SK-N-DZ (cell line): ENCODE results near the gene STAB2.
"Not testable (repeated sequence)": the region's sequence is repeated elsewhere in the genome, so short reads cannot be mapped to it uniquely, and the experiment has no call there.

ENCODE experiments used
- DNase-seq: peaks from one replicate; pipeline ENCODE4 v3.0.0-alpha.2; 2015; ENCODE audit warnings: low spot score
- small RNA-seq, 2 experiments: library from RNA; depleted of rRNA; stranded (forward); fragments of <200 nt; gene quantifications; one replicate each; pipeline ENCODE3, GENCODE V24; 2014

Gene STAB2

DNA sequence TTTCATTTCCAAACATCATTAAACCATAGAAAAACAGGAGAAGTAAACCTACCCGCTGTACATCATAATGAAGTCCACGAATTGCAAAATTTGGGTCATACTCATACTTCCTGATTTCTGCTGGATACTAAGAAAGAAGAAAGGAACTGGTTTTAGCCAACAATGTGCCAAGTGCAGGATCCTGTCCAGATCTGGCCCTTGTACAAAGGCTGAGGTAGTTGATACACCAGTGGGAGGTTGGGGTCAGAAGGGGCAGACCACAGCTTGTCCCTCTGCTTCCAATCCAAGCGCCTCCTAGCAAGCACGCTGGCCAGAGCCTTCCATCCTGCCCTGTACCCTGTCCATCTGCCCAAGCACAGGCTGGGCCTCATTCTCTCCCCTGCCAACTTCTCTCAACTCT, 219.7 kb downstream of the STAB2 start:
- DNase-seq: no peak

DNA sequence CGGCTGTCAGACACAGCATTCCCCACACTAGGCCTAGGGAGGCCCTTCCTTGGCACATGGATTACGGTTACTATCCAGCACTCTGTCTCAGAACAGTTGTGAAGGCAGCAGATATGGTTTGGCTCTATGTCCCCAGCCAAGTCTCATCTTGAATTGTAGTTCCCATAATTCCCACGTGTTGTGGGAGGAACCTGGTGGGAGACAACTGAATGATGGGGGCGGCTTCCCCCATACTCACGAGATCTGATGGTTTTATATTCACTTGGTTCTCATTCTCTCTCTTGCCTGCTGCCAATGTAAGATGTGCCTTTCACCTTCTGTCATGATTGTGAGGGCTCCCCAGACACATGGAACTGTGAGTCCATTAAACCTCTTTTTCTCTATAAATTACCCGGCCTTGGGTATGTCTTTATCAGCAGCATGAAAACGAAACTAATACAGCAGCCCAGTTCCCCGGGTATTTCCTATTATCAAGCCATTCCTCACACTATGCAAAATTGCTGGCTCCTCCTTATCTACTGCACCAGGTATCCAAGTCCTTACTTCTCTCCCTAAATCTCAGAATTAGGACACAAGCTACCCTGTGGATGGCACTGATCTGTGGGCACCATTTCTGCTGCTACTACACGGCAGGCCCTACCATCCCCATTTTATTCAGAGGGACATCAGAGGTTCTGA, 220.6 kb downstream of the STAB2 start:
- no peak for DNase-seq

DNA sequence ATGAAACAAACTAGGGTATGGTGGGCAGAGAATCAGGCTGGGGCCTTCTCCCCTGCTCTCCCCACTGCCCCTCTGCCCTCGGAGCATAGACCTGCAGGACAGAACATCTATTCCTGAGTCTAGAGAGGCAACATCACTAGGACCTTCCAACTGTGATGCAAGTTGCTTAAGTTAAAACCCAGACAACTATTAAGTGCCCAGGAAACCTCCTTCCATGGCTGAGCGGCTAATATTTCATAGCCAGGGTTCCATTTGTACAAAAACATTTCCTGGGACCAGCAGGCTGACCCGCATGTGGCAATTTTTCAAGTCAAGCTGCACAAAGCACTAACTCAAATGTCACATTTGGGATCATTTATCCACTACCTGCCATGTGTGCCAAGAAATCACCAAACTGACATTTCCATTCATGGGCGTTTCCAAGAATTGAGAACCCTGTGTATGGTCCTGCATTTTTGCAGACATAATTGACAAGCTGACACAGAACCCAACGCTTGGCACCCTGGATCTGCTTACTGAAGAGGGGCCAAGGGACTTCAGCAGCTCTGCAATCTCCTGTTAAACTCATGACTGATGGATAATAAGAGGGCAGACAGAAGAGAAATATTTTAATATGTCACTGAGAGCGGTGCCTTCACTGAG, 221.3 kb downstream of the STAB2 start:
- no peak for DNase-seq

DNA sequence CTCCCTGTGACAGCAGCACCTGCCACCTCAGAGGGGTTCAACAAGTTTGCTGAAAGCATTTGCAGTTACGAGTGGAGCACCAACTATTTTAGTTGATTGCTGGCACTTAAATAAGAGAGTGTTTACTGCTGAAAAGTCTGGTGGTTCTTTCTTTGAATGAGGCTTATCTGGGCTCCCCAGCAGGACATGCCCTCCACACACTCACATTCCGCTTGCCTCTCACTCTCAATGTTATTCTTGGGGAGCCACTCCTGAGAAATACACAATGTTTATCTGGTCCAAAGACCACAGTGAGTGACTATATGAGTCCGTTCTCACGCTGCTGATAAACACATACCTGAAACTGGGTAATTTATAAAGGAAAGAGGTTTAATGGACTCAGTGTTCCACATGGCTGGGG, 222.1 kb downstream of the STAB2 start:
- DNase-seq: no peak

DNA sequence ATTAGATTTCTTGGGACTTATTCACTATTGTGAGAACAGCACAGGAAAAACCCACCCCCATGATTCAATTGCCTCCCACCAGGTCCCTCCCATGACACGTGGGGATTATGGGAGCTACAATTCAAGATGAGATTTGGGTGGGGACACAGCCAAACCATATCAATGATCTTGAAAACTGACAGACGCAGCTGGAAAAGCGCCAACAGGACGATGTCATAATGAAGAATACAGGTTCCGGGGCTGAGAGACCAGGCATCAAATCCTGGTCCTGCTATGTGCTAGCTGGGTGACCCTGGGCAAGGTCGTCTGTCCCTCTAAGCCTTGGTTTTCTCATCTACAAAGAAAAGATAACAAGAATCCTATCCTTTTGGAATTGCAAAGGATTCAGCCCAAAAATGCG, 222.6 kb downstream of the STAB2 start:
- not testable (repeated sequence) for DNase-seq

DNA sequence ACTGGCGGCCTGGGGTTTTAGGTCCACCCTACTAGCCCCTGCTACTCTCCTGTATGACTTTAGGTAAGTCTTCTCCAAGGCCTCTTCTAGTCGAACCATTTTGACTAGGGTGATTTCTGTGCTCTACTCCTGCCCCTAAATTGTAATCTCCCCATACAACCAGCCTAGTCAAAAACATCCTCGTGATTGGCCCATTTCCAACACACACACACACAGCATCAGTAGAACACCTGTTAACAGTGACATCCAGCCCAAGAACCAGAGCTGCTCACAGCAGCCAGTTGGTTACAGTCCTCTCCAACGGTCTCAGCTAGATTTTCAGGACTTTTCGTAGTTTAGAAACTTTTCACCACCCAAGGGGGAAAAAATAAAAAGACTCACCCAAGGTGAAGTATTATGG, 223.0 kb downstream of the STAB2 start:
- DNase-seq: no peak

DNA sequence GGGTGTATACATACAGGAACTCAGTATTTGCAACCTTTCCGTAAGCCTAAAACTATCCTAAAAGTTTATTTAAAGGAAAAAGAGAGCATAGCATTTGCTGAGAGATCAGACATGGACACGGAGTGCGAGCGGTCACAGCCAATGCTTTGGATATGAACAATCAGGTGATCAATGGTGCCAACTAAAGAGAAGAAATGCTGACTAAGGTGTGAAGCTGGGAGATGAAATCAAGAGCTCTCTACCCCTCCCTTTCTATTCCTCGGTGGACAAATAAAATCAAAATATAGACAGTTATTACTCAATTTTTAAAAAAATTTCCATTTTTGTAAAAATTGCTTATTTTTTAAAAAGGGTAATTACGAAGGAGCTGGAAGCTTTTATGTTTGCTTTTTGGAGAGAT, 224.7 kb downstream of the STAB2 start:
- no peak for DNase-seq

DNA sequence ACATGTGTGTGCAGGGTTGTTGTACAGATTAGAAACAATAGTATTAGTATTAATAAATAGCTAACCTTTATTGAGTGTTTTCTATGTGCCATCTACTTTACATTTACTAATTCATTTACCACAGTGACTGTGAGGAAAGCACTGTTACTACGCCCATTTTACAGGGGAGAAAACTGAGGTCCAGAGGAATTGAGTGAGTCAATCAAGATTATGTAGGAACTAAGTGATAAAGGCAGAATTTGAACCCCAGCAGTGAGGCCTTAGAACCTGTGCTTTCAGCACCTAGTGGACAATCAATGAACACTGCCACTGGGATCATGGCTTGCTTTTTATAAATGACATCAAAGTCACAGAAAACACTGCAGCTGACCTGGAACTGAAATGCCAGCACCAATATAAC, 225.7 kb downstream of the STAB2 start:
- no peak for DNase-seq

DNA sequence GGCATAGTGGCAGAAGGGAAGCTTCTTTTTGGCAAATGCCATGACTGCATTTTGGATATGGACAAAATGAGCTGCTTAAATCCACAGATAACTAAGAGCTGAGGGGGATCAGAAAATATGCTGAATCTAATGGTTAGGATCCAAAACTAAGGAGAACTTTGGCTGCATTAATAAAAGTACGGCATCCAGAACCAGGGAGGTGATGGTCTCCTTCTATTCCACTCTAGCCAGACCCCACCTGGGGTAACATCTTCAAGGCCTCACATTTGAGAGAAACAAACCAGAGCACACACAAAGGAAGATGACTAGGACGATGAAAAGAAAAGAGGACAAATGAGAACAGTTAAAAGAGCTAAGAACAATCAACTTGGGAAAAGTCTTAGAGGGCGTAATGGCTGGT, 226.4 kb downstream of the STAB2 start:
- no peak for DNase-seq

DNA sequence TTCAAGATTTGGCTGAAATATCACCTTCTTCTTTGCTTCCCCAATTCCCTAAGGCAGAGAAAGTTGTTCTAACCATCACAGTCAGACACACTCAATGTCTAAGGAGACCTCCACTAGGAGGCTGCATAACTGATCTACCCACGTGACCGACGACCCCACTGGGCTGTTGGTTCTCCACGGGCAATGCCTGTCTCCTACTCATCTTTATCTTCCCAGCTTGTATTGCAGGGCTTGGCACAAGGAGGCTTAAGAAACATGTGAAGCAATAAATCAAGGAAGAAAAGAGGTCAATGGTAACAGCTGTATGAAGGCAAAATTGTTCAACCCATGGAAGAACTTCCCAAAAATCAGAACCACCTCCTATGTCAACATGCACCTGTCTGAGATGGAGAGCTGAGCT, 226.9 kb downstream of the STAB2 start:
- DNase-seq: no peak

DNA sequence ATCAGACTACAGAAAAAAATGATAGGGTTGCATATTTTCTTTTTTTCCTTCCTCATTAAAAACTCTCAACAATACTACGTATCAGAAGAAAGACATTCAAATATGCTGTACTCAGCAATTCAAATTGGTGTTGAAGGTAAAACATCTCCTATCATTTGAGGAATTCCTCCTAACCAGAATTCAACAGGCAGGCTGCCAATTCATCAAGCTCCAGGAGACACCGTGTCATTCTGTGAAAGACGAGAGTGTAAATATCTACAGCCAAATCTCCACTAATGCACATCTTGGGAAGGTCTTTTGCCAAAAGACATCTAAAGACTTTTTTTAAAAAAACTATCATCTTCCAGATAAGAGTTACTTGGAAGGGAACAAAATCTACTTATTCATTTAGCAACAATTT, 227.4 kb downstream of the STAB2 start:
- no peak for DNase-seq

Small RNA genes within 50 kb of the gene (small RNA-seq; reads per million reads assigned to genes)
- 0 to 0.76 reads per million in 2 experiments for gene RF00096
